Liver (tissue), 9 donors: ENCODE data around the gene MAP3K20. TPM values are rescaled to one million over a fixed set of nuclear protein-coding genes. Genes with fewer than 3 reads are reported as not detected.

Experiments used
- DNase-seq: peaks from one replicate; pipeline ENCODE4 v3.0.0-alpha.2; 2017; ENCODE audit warnings: low spot score
- H3K27ac ChIP-seq, 2 donors: one replicate each; pipeline ENCODE4 v1.7.0; 2013; ENCODE audit warnings: inconsistent platforms in 2 of 2, low read length in 2 of 2, control low read depth in 1 of 2, low read depth in 1 of 2, mild to moderate bottlenecking in 1 of 2
- H3K27me3 ChIP-seq, 4 donors: one replicate each; pipeline versions ENCODE4 v1.6.1 to v1.7.0; 2013; ENCODE audit warnings: low read length in 3 of 4, inconsistent platforms in 1 of 4, mild to moderate bottlenecking in 1 of 4, moderate library complexity in 1 of 4; ENCODE audit not compliant: control insufficient read depth in 4 of 4, insufficient read depth in 4 of 4
- H3K36me3 ChIP-seq, 4 donors: one replicate each; pipeline versions ENCODE4 v1.6.1 to v1.7.0; 2013; ENCODE audit warnings: low read length in 3 of 4, mild to moderate bottlenecking in 3 of 4, low read depth in 1 of 4, moderate library complexity in 1 of 4; ENCODE audit not compliant: control insufficient read depth in 4 of 4, insufficient read depth in 3 of 4
- H3K4me1 ChIP-seq, 4 donors: one replicate each; pipeline versions ENCODE4 v1.6.1 to v1.7.0; 2013; ENCODE audit warnings: low read length in 3 of 4, mild to moderate bottlenecking in 3 of 4, moderate library complexity in 1 of 4; ENCODE audit not compliant: control insufficient read depth in 4 of 4, insufficient read depth in 4 of 4
- H3K4me3 ChIP-seq, 3 donors: one replicate each; pipeline versions ENCODE4 v1.6.1 to v1.7.0; 2013; ENCODE audit warnings: low read length in 3 of 3, control low read depth in 1 of 3, low read depth in 1 of 3, mild to moderate bottlenecking in 1 of 3
- H3K9ac ChIP-seq, 2 donors: one replicate each; pipeline ENCODE4 v1.7.0; 2013; ENCODE audit warnings: low read length in 2 of 2, mild to moderate bottlenecking in 2 of 2, moderate library complexity in 2 of 2, control low read depth in 1 of 2, low read depth in 1 of 2
- H3K9me3 ChIP-seq, 4 donors: one replicate each; pipeline versions ENCODE4 v1.6.1 to v1.7.0; 2013; ENCODE audit warnings: low read length in 3 of 4; ENCODE audit not compliant: control insufficient read depth in 4 of 4
- ATF3 ChIP-seq: IDR thresholded peaks from 2 replicates; pipeline ENCODE4 v1.6.1; 2016; ENCODE audit warnings: antibody characterized with exemption
- CTCF ChIP-seq: fragments of 150-350 bp; IDR thresholded peaks from 2 replicates; pipeline ENCODE4 v1.5.1; 2017; ENCODE audit warnings: improper control_type of control experiment, low read depth, low read length; ENCODE audit not compliant: missing input control
- EGR1 ChIP-seq, 2 donors: IDR thresholded peaks; 2 replicates each; pipeline ENCODE4 v1.6.1; 2016 to 2018; ENCODE audit warnings: antibody characterized with exemption in 2 of 2, low read depth in 2 of 2
- FOXA1 ChIP-seq: IDR thresholded peaks from 2 replicates; pipeline ENCODE4 v1.6.1; 2016; ENCODE audit warnings: antibody characterized with exemption
- FOXA2 ChIP-seq: IDR thresholded peaks from 2 replicates; pipeline ENCODE4 v1.6.1; 2016; ENCODE audit warnings: antibody characterized with exemption
- GABPA ChIP-seq, 2 donors: IDR thresholded peaks in 1 of 2; conservative IDR thresholded peaks in 1 of 2; 2 replicates each; pipeline ENCODE4 v1.6.1; 2016; ENCODE audit warnings: antibody characterized with exemption in 2 of 2, mild to moderate bottlenecking in 1 of 2, moderate library complexity in 1 of 2
- HNF4A ChIP-seq, 2 donors: conservative IDR thresholded peaks; 2 replicates each; pipeline ENCODE4 v1.6.1; 2016; ENCODE audit warnings: antibody characterized with exemption in 2 of 2, mild to moderate bottlenecking in 2 of 2
- HNF4G ChIP-seq: IDR thresholded peaks from 2 replicates; pipeline ENCODE4 v1.6.1; 2016; ENCODE audit warnings: antibody characterized with exemption
- JUND ChIP-seq, 2 donors: IDR thresholded peaks; 2 replicates each; pipeline ENCODE4 v1.6.1; 2016; ENCODE audit warnings: antibody characterized with exemption in 2 of 2
- MAX ChIP-seq: IDR thresholded peaks from 2 replicates; pipeline ENCODE4 v1.6.1; 2016; ENCODE audit warnings: antibody characterized with exemption
- NR2F2 ChIP-seq: IDR thresholded peaks from 2 replicates; pipeline ENCODE4 v1.6.1; 2016; ENCODE audit warnings: antibody characterized with exemption
- RAD21 ChIP-seq, 2 donors: IDR thresholded peaks; 2 replicates each; pipeline ENCODE4 v1.6.1; 2016; ENCODE audit warnings: antibody characterized with exemption in 2 of 2, mild to moderate bottlenecking in 2 of 2
- REST ChIP-seq: IDR thresholded peaks from 2 replicates; pipeline ENCODE4 v1.6.1; 2016; ENCODE audit warnings: antibody characterized with exemption, mild to moderate bottlenecking
- RXRA ChIP-seq, 2 donors: IDR thresholded peaks; 2 replicates each; pipeline ENCODE4 v1.6.1; 2017 to 2018; ENCODE audit warnings: antibody characterized with exemption in 2 of 2, mild to moderate bottlenecking in 1 of 2
- SP1 ChIP-seq: IDR thresholded peaks from 2 replicates; pipeline ENCODE4 v1.6.1; 2018; ENCODE audit warnings: antibody characterized with exemption, mild to moderate bottlenecking
- TAF1 ChIP-seq: conservative IDR thresholded peaks from 2 replicates; pipeline ENCODE4 v1.6.1; 2016; ENCODE audit warnings: antibody characterized with exemption, mild to moderate bottlenecking
- YY1 ChIP-seq: IDR thresholded peaks from 2 replicates; pipeline ENCODE4 v1.6.1; 2016; ENCODE audit warnings: antibody characterized with exemption, mild to moderate bottlenecking
- ZBTB33 ChIP-seq: IDR thresholded peaks from 2 replicates; pipeline ENCODE4 v1.6.1; 2016; ENCODE audit warnings: antibody characterized with exemption
- WGBS: extraction: QIAGEN DNeasy Blood & Tissue Kit; methylation state at CpG from one replicate; pipeline ENCODE4 v1.1.7; 2013; 5-methylcytosine and 5-hydroxymethylcytosine counted together
- polyA plus RNA-seq, 2 donors: library from polyadenylated mRNA; stranded (reverse) in 1 of 2; unstranded in 1 of 2; fragments of 200-250 nt in 1 of 2; fragments of >200 nt in 1 of 2; fragmentation: Nextera tagmentation in 1 of 2; extraction: Ambion mirVana in 1 of 2; gene quantifications; one replicate each; pipeline versions ENCODE4 v1.2.1 to v1.2.3, GENCODE V29; 2013 to 2015
- total RNA-seq, 2 donors: library from RNA; depleted of rRNA; stranded (reverse); fragments of >200 nt; gene quantifications; one replicate each; pipeline ENCODE4 v1.2.3, GENCODE V29; 2014
- donor health status: healthy.
- donor health status: healthy.
- donor health status: healthy.
- donor health status: healthy.
- donor health status: healthy.

MAP3K20 gene
- total and polyA plus RNA-seq, 4 donors: 9.1 to 22.6 (median 14.9) TPM

GRCh38 chr2:173213181-173213580 lies 137.5 kb downstream of the MAP3K20 start (continued):
- no peak for TF ChIP-seq SP1
- TF ChIP-seq MAX: no peak

- peak overlapping the region in 1 of 2 donors; percentile 63 for H3K9ac ChIP-seq
- H3K9me3 ChIP-seq: no peaks in the 10 kb centered on the region
- H3K27ac ChIP-seq: peak overlapping the region; percentile 71 to 86
- 42% methylated on average over 5 of the region's 5 CpGs for WGBS
- H3K4me3 ChIP-seq: no peak overlapping the region
- peaks cover 0 to 7% (median 3%) of the 10 kb centered on the region in 4 donors for H3K4me1 ChIP-seq
- no peaks in the 10 kb centered on the region for H3K27me3 ChIP-seq
- TF ChIP-seq FOXA1: no peak
- TF ChIP-seq HNF4A (conservative IDR thresholded peaks at IDR 0.05): peak in 1 of 2 donors; percentile 87
- peak; percentile 97 for TF ChIP-seq MAX
- no peak for TF ChIP-seq SP1
- TF ChIP-seq JUND (IDR thresholded peaks at IDR 0.05): peak in 1 of 2 donors; percentile 70
- TF ChIP-seq FOXA2: peak; percentile 29
- TF ChIP-seq HNF4G: no peak
- TF ChIP-seq REST: peak; percentile 49
- TF ChIP-seq ZBTB33: peak; percentile 71
- TF ChIP-seq ATF3: no peak
- TF ChIP-seq NR2F2: no peak
- peak in 1 of 2 donors; percentile 80 for TF ChIP-seq RXRA (IDR thresholded peaks at IDR 0.05)
- no peak for TF ChIP-seq TAF1
- TF ChIP-seq YY1: peak; percentile 55
- no peak for TF ChIP-seq CTCF
- TF ChIP-seq RAD21 (IDR thresholded peaks at IDR 0.05): no peak
- no peak for TF ChIP-seq GABPA (IDR thresholded peaks at IDR 0.05 in 1 of 2, conservative IDR thresholded peaks at IDR 0.05 in 1 of 2)
- TF ChIP-seq EGR1 (IDR thresholded peaks at IDR 0.05; ENCODE audit: low read depth in 2 of 2): peak in 1 of 2 donors; percentile 62
- peaks cover 0 to 2% (median 0%) of the 10 kb centered on the region in 4 donors for H3K36me3 ChIP-seq
- DNase-seq: no peak
Observed at GRCh38 chr2:173214213-173214612, 138.6 kb downstream of the MAP3K20 start.
